GM12878 (cell line): ENCODE measurements around the gene GTF2F2.

Experiments
- CBFB ChIP-seq: IDR thresholded peaks from 2 replicates; pipeline ENCODE4 v1.6.1; 2016; ENCODE audit warnings: antibody characterized with exemption, low read depth
- TF ChIP-seq, protein P1 (sequence below): fragments of 150-350 bp; IDR thresholded peaks from 2 replicates; pipeline ENCODE4 v1.6.1; 2016; ENCODE audit warnings: low read depth, low read length
- TF ChIP-seq, protein P2 (sequence below): fragments of 450-650 bp; formaldehyde crosslinking; IDR thresholded peaks from 2 replicates; pipeline ENCODE4 v1.4.0; 2020; ENCODE audit warnings: mild to moderate bottlenecking, moderate library complexity

DNA sequence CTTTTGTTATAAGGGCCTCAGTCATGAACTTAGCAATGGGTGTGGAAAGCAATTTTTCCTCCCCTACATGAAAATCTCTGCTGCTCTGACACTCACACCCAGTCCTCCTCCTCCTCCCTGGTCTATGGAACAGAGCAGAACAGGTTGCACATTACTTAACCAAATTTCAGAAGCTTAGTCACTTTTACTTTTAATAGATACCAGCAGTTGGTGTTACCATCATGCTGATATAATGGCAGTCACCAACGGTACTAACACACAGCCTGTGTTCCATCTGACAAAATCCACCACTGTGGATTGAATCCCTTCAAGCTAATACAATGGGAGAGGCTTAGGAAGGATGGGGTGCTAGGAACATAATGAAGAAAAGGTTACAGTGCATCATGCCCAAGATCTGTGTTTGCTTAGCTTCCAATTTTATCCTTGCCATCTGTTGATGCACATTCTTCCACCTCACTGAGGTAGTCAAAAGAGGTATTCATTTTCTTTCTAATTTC is 210.9 kb downstream of the GTF2F2 start:
- TF ChIP-seq, protein P1, sequence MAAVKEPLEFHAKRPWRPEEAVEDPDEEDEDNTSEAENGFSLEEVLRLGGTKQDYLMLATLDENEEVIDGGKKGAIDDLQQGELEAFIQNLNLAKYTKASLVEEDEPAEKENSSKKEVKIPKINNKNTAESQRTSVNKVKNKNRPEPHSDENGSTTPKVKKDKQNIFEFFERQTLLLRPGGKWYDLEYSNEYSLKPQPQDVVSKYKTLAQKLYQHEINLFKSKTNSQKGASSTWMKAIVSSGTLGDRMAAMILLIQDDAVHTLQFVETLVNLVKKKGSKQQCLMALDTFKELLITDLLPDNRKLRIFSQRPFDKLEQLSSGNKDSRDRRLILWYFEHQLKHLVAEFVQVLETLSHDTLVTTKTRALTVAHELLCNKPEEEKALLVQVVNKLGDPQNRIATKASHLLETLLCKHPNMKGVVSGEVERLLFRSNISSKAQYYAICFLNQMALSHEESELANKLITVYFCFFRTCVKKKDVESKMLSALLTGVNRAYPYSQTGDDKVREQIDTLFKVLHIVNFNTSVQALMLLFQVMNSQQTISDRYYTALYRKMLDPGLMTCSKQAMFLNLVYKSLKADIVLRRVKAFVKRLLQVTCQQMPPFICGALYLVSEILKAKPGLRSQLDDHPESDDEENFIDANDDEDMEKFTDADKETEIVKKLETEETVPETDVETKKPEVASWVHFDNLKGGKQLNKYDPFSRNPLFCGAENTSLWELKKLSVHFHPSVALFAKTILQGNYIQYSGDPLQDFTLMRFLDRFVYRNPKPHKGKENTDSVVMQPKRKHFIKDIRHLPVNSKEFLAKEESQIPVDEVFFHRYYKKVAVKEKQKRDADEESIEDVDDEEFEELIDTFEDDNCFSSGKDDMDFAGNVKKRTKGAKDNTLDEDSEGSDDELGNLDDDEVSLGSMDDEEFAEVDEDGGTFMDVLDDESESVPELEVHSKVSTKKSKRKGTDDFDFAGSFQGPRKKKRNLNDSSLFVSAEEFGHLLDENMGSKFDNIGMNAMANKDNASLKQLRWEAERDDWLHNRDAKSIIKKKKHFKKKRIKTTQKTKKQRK, result no peak
- TF ChIP-seq, protein P2, sequence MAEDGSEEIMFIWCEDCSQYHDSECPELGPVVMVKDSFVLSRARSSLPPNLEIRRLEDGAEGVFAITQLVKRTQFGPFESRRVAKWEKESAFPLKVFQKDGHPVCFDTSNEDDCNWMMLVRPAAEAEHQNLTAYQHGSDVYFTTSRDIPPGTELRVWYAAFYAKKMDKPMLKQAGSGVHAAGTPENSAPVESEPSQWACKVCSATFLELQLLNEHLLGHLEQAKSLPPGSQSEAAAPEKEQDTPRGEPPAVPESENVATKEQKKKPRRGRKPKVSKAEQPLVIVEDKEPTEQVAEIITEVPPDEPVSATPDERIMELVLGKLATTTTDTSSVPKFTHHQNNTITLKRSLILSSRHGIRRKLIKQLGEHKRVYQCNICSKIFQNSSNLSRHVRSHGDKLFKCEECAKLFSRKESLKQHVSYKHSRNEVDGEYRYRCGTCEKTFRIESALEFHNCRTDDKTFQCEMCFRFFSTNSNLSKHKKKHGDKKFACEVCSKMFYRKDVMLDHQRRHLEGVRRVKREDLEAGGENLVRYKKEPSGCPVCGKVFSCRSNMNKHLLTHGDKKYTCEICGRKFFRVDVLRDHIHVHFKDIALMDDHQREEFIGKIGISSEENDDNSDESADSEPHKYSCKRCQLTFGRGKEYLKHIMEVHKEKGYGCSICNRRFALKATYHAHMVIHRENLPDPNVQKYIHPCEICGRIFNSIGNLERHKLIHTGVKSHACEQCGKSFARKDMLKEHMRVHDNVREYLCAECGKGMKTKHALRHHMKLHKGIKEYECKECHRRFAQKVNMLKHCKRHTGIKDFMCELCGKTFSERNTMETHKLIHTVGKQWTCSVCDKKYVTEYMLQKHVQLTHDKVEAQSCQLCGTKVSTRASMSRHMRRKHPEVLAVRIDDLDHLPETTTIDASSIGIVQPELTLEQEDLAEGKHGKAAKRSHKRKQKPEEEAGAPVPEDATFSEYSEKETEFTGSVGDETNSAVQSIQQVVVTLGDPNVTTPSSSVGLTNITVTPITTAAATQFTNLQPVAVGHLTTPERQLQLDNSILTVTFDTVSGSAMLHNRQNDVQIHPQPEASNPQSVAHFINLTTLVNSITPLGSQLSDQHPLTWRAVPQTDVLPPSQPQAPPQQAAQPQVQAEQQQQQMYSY, result no peak
- no peak for TF ChIP-seq CBFB
